PFSK-1 (cell line): ENCODE data around the gene RHBDL3.

Experiments used
- FOXP2 ChIP-seq: optimal IDR thresholded peaks from 2 replicates; pipeline ENCODE3; 2011; ENCODE audit warnings: borderline replicate concordance, control low read depth, inconsistent platforms; ENCODE audit not compliant: insufficient read depth; ENCODE audit errors: extremely low read length, extremely low read depth
- POLR2AphosphoS5 ChIP-seq: IDR thresholded peaks from 2 replicates; pipeline ENCODE4 v1.6.1; 2012; ENCODE audit warnings: low read depth, mild to moderate bottlenecking, control low read depth, low read length, moderate library complexity
- REST ChIP-seq, 2 experiments: IDR thresholded peaks; 2 replicates each; pipeline versions ENCODE4 v1.6.1 to v1.8.0; 2011 to 2012; ENCODE audit warnings: low read depth in 2 of 2, low read length in 2 of 2, control low read depth in 1 of 2, inconsistent platforms in 1 of 2, mild to moderate bottlenecking in 1 of 2, moderate library complexity in 1 of 2; ENCODE audit not compliant: insufficient read depth in 1 of 2
- SIN3A ChIP-seq: IDR thresholded peaks from 2 replicates; pipeline ENCODE4 v1.6.1; 2012; ENCODE audit warnings: mild to moderate bottlenecking, low read length, moderate library complexity, borderline replicate concordance; ENCODE audit not compliant: insufficient read depth
- TAF1 ChIP-seq: IDR thresholded peaks from 2 replicates; pipeline ENCODE4 v1.6.1; 2012; ENCODE audit warnings: low read length, control low read depth, borderline replicate concordance; ENCODE audit not compliant: insufficient read depth

The RHBDL3 gene

GRCh38 chr17:32285746-32286517 is 20.3 kb downstream of the RHBDL3 start:
- TF ChIP-seq SIN3A (no peak), POLR2AphosphoS5 (no peak), FOXP2 (no peak), TAF1 (no peak), REST (IDR thresholded peaks at IDR 0.05; ENCODE audit: insufficient read depth in 1 of 2, low read depth in 2 of 2, low read length in 2 of 2) (no peak)

GRCh38 chr17:32286518-32286900 is 20.9 kb downstream of the RHBDL3 start:
- no peak for TF ChIP-seq POLR2AphosphoS5
- TF ChIP-seq TAF1, result no peak
- TF ChIP-seq SIN3A, result no peak
- no peak for TF ChIP-seq FOXP2
- no peak for TF ChIP-seq REST (IDR thresholded peaks at IDR 0.05; ENCODE audit: insufficient read depth in 1 of 2, low read depth in 2 of 2, low read length in 2 of 2)

- TF ChIP-seq REST (IDR thresholded peaks at IDR 0.05; ENCODE audit: insufficient read depth in 1 of 2, low read depth in 2 of 2, low read length in 2 of 2) (no peak), FOXP2 (no peak), SIN3A (no peak), POLR2AphosphoS5 (no peak), TAF1 (no peak)
Observed at GRCh38 chr17:32287804-32288511, 22.3 kb downstream of the RHBDL3 start.

- no peak for TF ChIP-seq FOXP2
- TF ChIP-seq SIN3A, result no peak
- no peak for TF ChIP-seq TAF1
- TF ChIP-seq REST (IDR thresholded peaks at IDR 0.05; ENCODE audit: insufficient read depth in 1 of 2, low read depth in 2 of 2, low read length in 2 of 2), result no peak
- TF ChIP-seq POLR2AphosphoS5, result no peak
Observed at GRCh38 chr17:32288615-32289014, 23.0 kb downstream of the RHBDL3 start.
